A673 (cell line): ENCODE measurements around the gene LTBR.

Source experiments
- EZH2 ChIP-seq: fragments of 200-600 bp; sonication (generic); IDR thresholded peaks from 2 replicates; pipeline ENCODE4 v1.6.1; 2017; ENCODE audit warnings: borderline replicate concordance, low read depth, mild to moderate bottlenecking, mixed read lengths, antibody characterized with exemption, low read length; ENCODE audit not compliant: poor library complexity, severe bottlenecking
- TF ChIP-seq, protein P1 (sequence below): fragments of 300-800, 200-600 bp; sonication (generic); conservative IDR thresholded peaks from 2 replicates; pipeline ENCODE4 v1.5.1; 2017; ENCODE audit warnings: low read depth, mild to moderate bottlenecking, antibody characterized with exemption, low read length, moderate library complexity, mixed read lengths

DNA sequence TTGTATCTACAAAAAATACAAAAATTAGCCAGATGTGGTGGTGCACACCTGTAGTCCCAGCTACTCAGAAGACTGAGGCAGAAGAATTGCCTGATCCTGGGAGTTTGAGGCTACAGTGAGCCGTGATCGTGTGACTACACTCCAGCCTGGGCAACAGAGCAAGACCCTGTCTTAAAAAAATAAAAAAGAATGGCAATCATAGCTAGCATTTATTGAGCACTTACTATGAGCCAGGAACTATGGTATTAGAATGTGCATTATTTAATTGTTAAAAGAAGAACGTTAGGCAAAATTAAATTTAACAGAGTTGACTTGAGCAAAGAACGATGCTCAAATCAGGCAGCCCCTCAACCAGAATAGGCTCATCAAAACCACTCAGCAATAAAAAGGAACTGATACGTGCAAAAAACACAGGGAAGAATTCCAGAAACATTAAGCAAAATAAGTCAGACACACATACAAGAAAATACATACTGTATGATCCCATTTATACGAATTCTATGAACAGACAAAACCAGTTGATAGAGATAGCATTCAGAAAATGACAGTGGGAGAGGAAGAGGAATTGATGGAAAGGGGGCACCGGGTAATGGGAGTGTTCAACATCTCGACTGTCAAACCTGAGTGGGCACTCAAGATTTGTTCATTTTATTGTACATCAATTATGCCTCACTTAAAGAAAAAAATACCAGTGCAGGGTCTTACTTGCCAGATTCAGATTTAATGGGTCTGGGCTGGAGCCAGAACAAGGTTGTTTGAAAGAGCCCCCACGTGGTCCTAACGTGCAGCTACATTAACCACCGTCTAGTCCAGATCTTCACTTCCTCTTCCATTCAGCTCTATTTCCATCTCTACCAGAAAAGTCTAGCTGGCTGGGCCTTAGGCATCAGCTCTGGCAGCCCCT is 16.6 kb upstream of the LTBR start:
- TF ChIP-seq, protein P1, sequence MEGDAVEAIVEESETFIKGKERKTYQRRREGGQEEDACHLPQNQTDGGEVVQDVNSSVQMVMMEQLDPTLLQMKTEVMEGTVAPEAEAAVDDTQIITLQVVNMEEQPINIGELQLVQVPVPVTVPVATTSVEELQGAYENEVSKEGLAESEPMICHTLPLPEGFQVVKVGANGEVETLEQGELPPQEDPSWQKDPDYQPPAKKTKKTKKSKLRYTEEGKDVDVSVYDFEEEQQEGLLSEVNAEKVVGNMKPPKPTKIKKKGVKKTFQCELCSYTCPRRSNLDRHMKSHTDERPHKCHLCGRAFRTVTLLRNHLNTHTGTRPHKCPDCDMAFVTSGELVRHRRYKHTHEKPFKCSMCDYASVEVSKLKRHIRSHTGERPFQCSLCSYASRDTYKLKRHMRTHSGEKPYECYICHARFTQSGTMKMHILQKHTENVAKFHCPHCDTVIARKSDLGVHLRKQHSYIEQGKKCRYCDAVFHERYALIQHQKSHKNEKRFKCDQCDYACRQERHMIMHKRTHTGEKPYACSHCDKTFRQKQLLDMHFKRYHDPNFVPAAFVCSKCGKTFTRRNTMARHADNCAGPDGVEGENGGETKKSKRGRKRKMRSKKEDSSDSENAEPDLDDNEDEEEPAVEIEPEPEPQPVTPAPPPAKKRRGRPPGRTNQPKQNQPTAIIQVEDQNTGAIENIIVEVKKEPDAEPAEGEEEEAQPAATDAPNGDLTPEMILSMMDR: peak; percentile 47
- TF ChIP-seq EZH2: no peak
